ENCODE data around the gene TAF11L12. TPM values are rescaled to one million over a fixed set of nuclear protein-coding genes. Genes with fewer than 3 reads are reported as not detected.
"Not testable (repeated sequence)": the region's sequence is repeated elsewhere in the genome, so short reads cannot be mapped to it uniquely, and the experiment has no call there.

Gene TAF11L12
- total RNA-seq, 2 experiments from 2014 or later: not detected

GRCh38 chr5:17634160-17634559 is 24.0 kb downstream of the TAF11L12 start, which contains the start of gene TAF11L14:
TAF11L14 (plus strand) TSS chr5:17634460.
- H3K4me3 Mint-ChIP-seq: no peak within 1 kb of the TSS
- CTCF ChIA-PET: no interaction called here

GRCh38 chr5:17649232-17649631 is 39.0 kb downstream of the TAF11L12 start:
- H3K4me1 Mint-ChIP-seq (ENCODE audit: low read depth); POLR2A ChIA-PET; H3K4me3 Mint-ChIP-seq; H3K9me3 Mint-ChIP-seq; DNase-seq; H3K27ac Mint-ChIP-seq; H3K27me3 Mint-ChIP-seq; intact Hi-C loops (cut with micrococcal nuclease); CTCF ChIA-PET; H3K36me3 Mint-ChIP-seq: not testable (repeated sequence)

More at GRCh38 chr5:17634160-17634559, 24.0 kb downstream of the TAF11L12 start, which contains the start of gene TAF11L14:
- no peak within 1 kb of the TSS for H3K27ac Mint-ChIP-seq
- DNase-seq: no peak
- H3K36me3 Mint-ChIP-seq: no peaks in the 10 kb centered on the region
- intact Hi-C loops (cut with micrococcal nuclease): no loop called here
- H3K4me1 Mint-ChIP-seq (ENCODE audit: low read depth): no peaks in the 10 kb centered on the region
- H3K27me3 Mint-ChIP-seq: no peaks in the 10 kb centered on the region
- POLR2A ChIA-PET: no interaction called here
- peaks cover 1% of the 10 kb centered on the region for H3K9me3 Mint-ChIP-seq

GRCh38 chr5:17655201-17655759 is 45.1 kb downstream of the TAF11L12 start:
- H3K4me1 Mint-ChIP-seq (ENCODE audit: low read depth); H3K27ac Mint-ChIP-seq; H3K36me3 Mint-ChIP-seq; H3K9me3 Mint-ChIP-seq; POLR2A ChIA-PET; CTCF ChIA-PET; H3K4me3 Mint-ChIP-seq; DNase-seq; H3K27me3 Mint-ChIP-seq; intact Hi-C loops (cut with micrococcal nuclease): not testable (repeated sequence)

GRCh38 chr5:17655921-17656320 is 45.7 kb downstream of the TAF11L12 start:
- Mint-ChIP-seq H3K27me3 (no peaks in the 10 kb centered on the region), H3K4me3 (no peak overlapping the region), H3K36me3 (no peaks in the 10 kb centered on the region), H3K9me3 (peaks cover 8% of the 10 kb centered on the region), H3K27ac (no peak overlapping the region), H3K4me1 (ENCODE audit: low read depth) (no peaks in the 10 kb centered on the region)
- no peak for DNase-seq
- POLR2A ChIA-PET: no interaction called here
- CTCF ChIA-PET: no interaction called here
- intact Hi-C loops (cut with micrococcal nuclease): no loop called here

Other genes starting within 250 kb of the TAF11L12 start
- gene TAF11L2, start 112.2 kb upstream of the TAF11L12 start, total RNA-seq: not detected
- not detected for gene TAF11L3, start 92.0 kb upstream of the TAF11L12 start, total RNA-seq
- gene TAF11L4, start 88.6 kb upstream of the TAF11L12 start, total RNA-seq: not detected
- gene TAF11L5, start 85.2 kb upstream of the TAF11L12 start, total RNA-seq: not detected
- gene TAF11L6, start 81.7 kb upstream of the TAF11L12 start, total RNA-seq: not detected
- gene TAF11L7, start 24.6 kb upstream of the TAF11L12 start, total RNA-seq: not detected
- gene TAF11L8, start 19.4 kb upstream of the TAF11L12 start, total RNA-seq: not detected
- not detected for gene TAF11L9, start 16.0 kb upstream of the TAF11L12 start, total RNA-seq
- not detected for gene TAF11L10, start 12.6 kb upstream of the TAF11L12 start, total RNA-seq
- gene TAF11L11, start 6.2 kb upstream of the TAF11L12 start, total RNA-seq: not detected
- not detected for gene TAF11L13, start 21.7 kb downstream of the TAF11L12 start, total RNA-seq
- not detected for gene TAF11L14, start 24.1 kb downstream of the TAF11L12 start, total RNA-seq

Data from activated CD4-positive, alpha-beta memory T cell treated with anti-CD3 and anti-CD28 coated beads for 36 hours (primary cell).